HepG2 (cell line): Measurements from ENCODE around the gene POPDC2. TPM values are rescaled to one million over a fixed set of nuclear protein-coding genes. Genes with fewer than 3 reads are reported as not detected.
A peak's percentile ranks its signal among the peaks of the same experiment; 100 is the strongest.

Experiments used
- FOXK1 ChIP-seq: sonication (generic); formaldehyde crosslinking; IDR thresholded peaks from 2 replicates; pipeline ENCODE4 v1.4.0; 2020; ENCODE audit warnings: low read depth, missing genetic modification reagents, borderline replicate concordance
- HNF1A ChIP-seq, 2 experiments: sonication (generic) in 1 of 2; formaldehyde crosslinking in 1 of 2; IDR thresholded peaks; 2 replicates each; pipeline versions ENCODE4 v1.4.0 to v1.6.1; 2016 to 2020; ENCODE audit warnings: borderline replicate concordance in 1 of 2, low read depth in 1 of 2, mild to moderate bottlenecking in 1 of 2, missing genetic modification reagents in 1 of 2
- HNRNPLL ChIP-seq: fragments of 200-400 bp; formaldehyde crosslinking; IDR thresholded peaks from 2 replicates; pipeline ENCODE4 v1.6.1; 2017; ENCODE audit warnings: mild to moderate bottlenecking, low read depth, low read length; ENCODE audit not compliant: poor library complexity, severe bottlenecking
- ISL2 ChIP-seq: sonication (generic); formaldehyde crosslinking; IDR thresholded peaks from 2 replicates; pipeline ENCODE4 v1.5.0; 2020; ENCODE audit warnings: missing genetic modification reagents
- KMT2A ChIP-seq: sonication (generic); formaldehyde crosslinking; IDR thresholded peaks from 2 replicates; pipeline ENCODE4 v1.4.0; 2020; ENCODE audit warnings: missing genetic modification reagents
- MXD4 ChIP-seq: IDR thresholded peaks from 2 replicates; pipeline ENCODE4 v1.6.1; 2016; ENCODE audit warnings: mild to moderate bottlenecking, missing biosample characterization, missing genetic modification reagents
- NFATC3 ChIP-seq: sonication (generic); formaldehyde crosslinking; IDR thresholded peaks from 2 replicates; pipeline ENCODE4 v1.5.1; 2020; ENCODE audit warnings: mild to moderate bottlenecking, missing genetic modification reagents
- NR2F6 ChIP-seq, 2 experiments: IDR thresholded peaks; 2 replicates each; pipeline ENCODE4 v1.6.1; 2016; ENCODE audit warnings: antibody characterized with exemption in 1 of 2, mild to moderate bottlenecking in 1 of 2
- POGK ChIP-seq: sonication (generic); formaldehyde crosslinking; conservative IDR thresholded peaks from 2 replicates; pipeline ENCODE4 v1.8.0; 2022; ENCODE audit warnings: mild to moderate bottlenecking, moderate library complexity, missing genetic modification reagents
- POGZ ChIP-seq: sonication (generic); formaldehyde crosslinking; IDR thresholded peaks from 2 replicates; pipeline ENCODE4 v1.4.0; 2020; ENCODE audit warnings: mild to moderate bottlenecking, missing genetic modification reagents
- POLR2A ChIP-seq, 2 experiments: IDR thresholded peaks; 2 replicates each; pipeline ENCODE4 v1.6.1; 2011; ENCODE audit warnings: low read depth in 2 of 2, low read length in 2 of 2, mild to moderate bottlenecking in 1 of 2, moderate library complexity in 1 of 2; ENCODE audit not compliant: insufficient read depth in 1 of 2
- SPEN ChIP-seq: sonication (generic); formaldehyde crosslinking; IDR thresholded peaks from 2 replicates; pipeline ENCODE4 v1.5.1; 2020; ENCODE audit warnings: low read depth, mild to moderate bottlenecking, missing genetic modification reagents
- UBTF ChIP-seq: sonication (generic); formaldehyde crosslinking; IDR thresholded peaks from 2 replicates; pipeline ENCODE4 v1.4.0; 2020; ENCODE audit warnings: mild to moderate bottlenecking, missing genetic modification reagents
- YEATS4 ChIP-seq: sonication (generic); formaldehyde crosslinking; IDR thresholded peaks from 2 replicates; pipeline ENCODE4 v1.4.0; 2020; ENCODE audit warnings: missing genetic modification reagents, borderline replicate concordance
- YY1 ChIP-seq: IDR thresholded peaks from 2 replicates; pipeline ENCODE4 v1.6.1; 2011; ENCODE audit warnings: low read length, low read depth, moderate library complexity, mild to moderate bottlenecking; ENCODE audit not compliant: insufficient read depth, insufficient replicate concordance
- ZNF616 ChIP-seq: sonication (generic); formaldehyde crosslinking; IDR thresholded peaks from 2 replicates; pipeline ENCODE4 v1.5.0; 2020; ENCODE audit warnings: low read depth, mild to moderate bottlenecking, missing genetic modification reagents
- ZSCAN31 ChIP-seq: sonication (generic); formaldehyde crosslinking; IDR thresholded peaks from 2 replicates; pipeline ENCODE4 v1.5.0; 2020; ENCODE audit warnings: low read depth, mild to moderate bottlenecking, missing genetic modification reagents
- polyA plus RNA-seq, 8 experiments: library from polyadenylated mRNA; depleted of rRNA in 3 of 8; stranded (reverse) in 7 of 8; unstranded in 1 of 8; fragments of >200 nt; fragmentation: Illumina TruSeq in 4 of 8; extraction: Trizol in 4 of 8; gene quantifications; 2 replicates each; pipeline versions ENCODE4 v1.2.1 to v1.2.3, GENCODE V29; 2011 to 2016; ENCODE audit warnings: low read depth in 4 of 8, missing spikeins in 1 of 8, mixed read lengths in 1 of 8; ENCODE audit not compliant: insufficient read depth in 1 of 8
- total RNA-seq, 5 experiments: library from RNA; depleted of rRNA; stranded (reverse); fragments of >200 nt; fragmentation: Illumina TruSeq; extraction: Trizol; gene quantifications; 2 replicates each; pipeline ENCODE4 v1.2.3, GENCODE V29; 2016; ENCODE audit warnings: low read depth in 1 of 5
- TF ChIP-seq, protein P1 (sequence below): IDR thresholded peaks from 2 replicates; pipeline ENCODE4 v1.6.1; 2016; ENCODE audit warnings: missing compliant biosample characterization, missing genetic modification reagents, borderline replicate concordance

Gene POPDC2
- total and polyA plus RNA-seq, 2 of the 13 experiments (the other 11 are each of a cell fraction or from before 2014, with no cell fraction given) = 0.18 to 0.58 TPM

- peak; percentile 65 for TF ChIP-seq HNRNPLL
- peak; percentile 61 for TF ChIP-seq YY1
- TF ChIP-seq FOXK1 (CRISPR knock-in tag) = 0 out of 2 replicates have a peak, but pooled peaks have one; percentile 85
- no peak for TF ChIP-seq NFATC3 (CRISPR knock-in tag)
- peak; percentile 87 for TF ChIP-seq YEATS4
- peak; percentile 94 for TF ChIP-seq POGZ (CRISPR knock-in tag)
- peak; percentile 35; the same call in 1 of the 2 replicates for TF ChIP-seq UBTF (CRISPR knock-in tag)
- TF ChIP-seq SPEN = peak; percentile 81
- TF ChIP-seq MXD4 (CRISPR knock-in tag) = peak; percentile 56; the same call in 1 of the 2 replicates
- peak; percentile 78; the same call in 1 of the 2 replicates for TF ChIP-seq ZSCAN31 (CRISPR knock-in tag)
- TF ChIP-seq NR2F6 (IDR thresholded peaks at IDR 0.05) = peak; percentile 56; the same call in 1 of the 2 replicates
- TF ChIP-seq NR2F6 (CRISPR knock-in tag; IDR thresholded peaks at IDR 0.05) = peak; percentile 92
- TF ChIP-seq KMT2A = peak; percentile 82
- TF ChIP-seq, protein P1, sequence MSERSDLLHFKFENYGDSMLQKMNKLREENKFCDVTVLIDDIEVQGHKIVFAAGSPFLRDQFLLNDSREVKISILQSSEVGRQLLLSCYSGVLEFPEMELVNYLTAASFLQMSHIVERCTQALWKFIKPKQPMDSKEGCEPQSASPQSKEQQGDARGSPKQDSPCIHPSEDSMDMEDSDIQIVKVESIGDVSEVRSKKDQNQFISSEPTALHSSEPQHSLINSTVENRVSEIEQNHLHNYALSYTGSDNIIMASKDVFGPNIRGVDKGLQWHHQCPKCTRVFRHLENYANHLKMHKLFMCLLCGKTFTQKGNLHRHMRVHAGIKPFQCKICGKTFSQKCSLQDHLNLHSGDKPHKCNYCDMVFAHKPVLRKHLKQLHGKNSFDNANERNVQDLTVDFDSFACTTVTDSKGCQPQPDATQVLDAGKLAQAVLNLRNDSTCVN (CRISPR knock-in tag) = peak; percentile 55; the same call in 1 of the 2 replicates
- TF ChIP-seq ZNF616 (CRISPR knock-in tag) = no peak
- peak; percentile 14; the same call in 1 of the 2 replicates for TF ChIP-seq ISL2 (CRISPR knock-in tag)
- peak; percentile 80 for TF ChIP-seq POGK
- no peak for TF ChIP-seq HNF1A (IDR thresholded peaks at IDR 0.05; ENCODE audit: low read depth)
- peak; percentile 29; the same call in 1 of the 2 replicates for TF ChIP-seq HNF1A (CRISPR knock-in tag; IDR thresholded peaks at IDR 0.05; ENCODE audit: borderline replicate concordance)
- peak; percentile 61 for TF ChIP-seq POLR2A (IDR thresholded peaks at IDR 0.05; ENCODE audit: insufficient read depth in 1 of 2, low read depth in 2 of 2, low read length in 2 of 2)
Measured at GRCh38 chr3:119676771-119677640, 16.6 kb upstream of the POPDC2 start, which contains the start of gene COX17 (continued).
